CD14-positive monocyte (primary cell): ENCODE data around the gene DEPDC5. TPM values are rescaled to one million over a fixed set of nuclear protein-coding genes. Genes with fewer than 3 reads are reported as not detected.
A peak's percentile ranks its signal among the peaks of the same experiment; 100 is the strongest.

Source experiments
- DNase-seq, 3 donors: peaks; one replicate each; pipeline ENCODE4 v3.0.0-alpha.2; 2011 to 2022
- H2AFZ ChIP-seq: 2 replicates; pipeline ENCODE4 v1.6.0; 2012; ENCODE audit warnings: mild to moderate bottlenecking, low read depth, low read length, inconsistent platforms; ENCODE audit not compliant: insufficient read depth, poor library complexity, severe bottlenecking
- H3K27ac ChIP-seq, 2 donors: 1 replicate in 1 of 2; 2 replicates in 1 of 2; pipeline ENCODE4 v1.5.1; 2012 to 2013; ENCODE audit warnings: low read length in 2 of 2, control low read depth in 1 of 2, inconsistent platforms in 1 of 2, low read depth in 1 of 2, mild to moderate bottlenecking in 1 of 2
- H3K27me3 ChIP-seq, 2 donors: one replicate each; pipeline versions ENCODE4 v1.6.0 to v1.6.1; 2011 to 2013; ENCODE audit warnings: low read length in 2 of 2; ENCODE audit not compliant: control insufficient read depth in 2 of 2, insufficient read depth in 2 of 2
- H3K36me3 ChIP-seq, 2 donors: replicated peaks in 1 of 2; 1 replicate in 1 of 2; 2 replicates in 1 of 2; pipeline versions ENCODE4 v1.5.1 to v1.6.1; 2012 to 2013; ENCODE audit warnings: low read length in 2 of 2, control low read depth in 1 of 2, inconsistent platforms in 1 of 2, mild to moderate bottlenecking in 1 of 2; ENCODE audit not compliant: insufficient read depth in 2 of 2, control insufficient read depth in 1 of 2
- H3K4me1 ChIP-seq, 2 donors: 1 replicate in 1 of 2; 2 replicates in 1 of 2; pipeline versions ENCODE4 v1.5.1 to v1.6.1; 2012 to 2013; ENCODE audit warnings: low read length in 2 of 2, control low read depth in 1 of 2, inconsistent platforms in 1 of 2, mild to moderate bottlenecking in 1 of 2, moderate library complexity in 1 of 2; ENCODE audit not compliant: insufficient read depth in 2 of 2, control insufficient read depth in 1 of 2
- H3K4me2 ChIP-seq: replicated peaks from 2 replicates; pipeline ENCODE3; 2012; ENCODE audit warnings: low read length, moderate library complexity, mild to moderate bottlenecking; ENCODE audit not compliant: poor library complexity, severe bottlenecking; ENCODE audit errors: extremely low read depth
- H3K4me3 ChIP-seq, 3 experiments: fragments of 200-600 bp in 1 of 3; sonication (generic) in 1 of 3; replicated peaks in 1 of 3; 1 replicate in 2 of 3; 2 replicates in 1 of 3; pipeline ENCODE4 v1.5.1; 2011 to 2013; ENCODE audit warnings: low read length in 3 of 3, mild to moderate bottlenecking in 3 of 3, control low read depth in 2 of 3, low read depth in 2 of 3, inconsistent platforms in 1 of 3, moderate library complexity in 1 of 3
- H3K79me2 ChIP-seq: 2 replicates; pipeline ENCODE4 v1.6.0; 2012; ENCODE audit warnings: mild to moderate bottlenecking, control low read depth, inconsistent platforms, low read length, moderate library complexity; ENCODE audit not compliant: insufficient read depth
- H3K9ac ChIP-seq: 2 replicates; pipeline ENCODE4 v1.6.0; 2017; ENCODE audit warnings: low read length, mild to moderate bottlenecking; ENCODE audit not compliant: insufficient read depth, poor library complexity, severe bottlenecking
- H3K9me3 ChIP-seq, 2 donors: replicated peaks in 1 of 2; 1 replicate in 1 of 2; 2 replicates in 1 of 2; pipeline versions ENCODE4 v1.5.1 to v1.6.1; 2012 to 2013; ENCODE audit warnings: low read length in 2 of 2, control low read depth in 1 of 2; ENCODE audit not compliant: control insufficient read depth in 1 of 2, insufficient read depth in 1 of 2
- H4K20me1 ChIP-seq: 2 replicates; pipeline ENCODE4 v1.6.0; 2012; ENCODE audit warnings: mild to moderate bottlenecking, low read length, control low read depth, moderate library complexity; ENCODE audit not compliant: insufficient read depth
- H3K27ac Mint-ChIP-seq, 7 donors: one replicate each; pipeline ENCODE4 v1.8.0; 2020; ENCODE audit warnings: mild to moderate bottlenecking in 7 of 7, mixed read lengths in 7 of 7, moderate library complexity in 6 of 7, inconsistent platforms in 2 of 7
- H3K27me3 Mint-ChIP-seq, 3 donors: one replicate each; pipeline ENCODE4 v1.8.0; 2021 to 2022; ENCODE audit warnings: low read depth in 3 of 3, mild to moderate bottlenecking in 3 of 3, mixed read lengths in 3 of 3, moderate library complexity in 3 of 3, inconsistent platforms in 1 of 3
- H3K36me3 Mint-ChIP-seq, 2 donors: one replicate each; pipeline ENCODE4 v1.8.0; 2020; ENCODE audit warnings: mixed read lengths in 2 of 2, inconsistent platforms in 1 of 2, mild to moderate bottlenecking in 1 of 2
- H3K4me1 Mint-ChIP-seq: one replicate; pipeline ENCODE4 v1.8.0; 2020; ENCODE audit warnings: mild to moderate bottlenecking, mixed read lengths
- H3K4me3 Mint-ChIP-seq, 2 donors: one replicate each; pipeline ENCODE4 v1.8.0; 2020; ENCODE audit warnings: mild to moderate bottlenecking in 2 of 2, mixed read lengths in 2 of 2, moderate library complexity in 1 of 2
- H3K9me3 Mint-ChIP-seq, 7 donors: one replicate each; pipeline ENCODE4 v1.8.0; 2020 to 2022; ENCODE audit warnings: mixed read lengths in 7 of 7, mild to moderate bottlenecking in 6 of 7, moderate library complexity in 6 of 7, inconsistent platforms in 2 of 7
- CTCF ChIP-seq: fragments of 200-600 bp; IDR thresholded peaks from one replicate; pipeline ENCODE4 v1.8.0; 2022; ENCODE audit warnings: antibody characterized with exemption, mild to moderate bottlenecking
- WGBS: methylation state at CpG from one replicate; pipeline ENCODE4 v1.1.5; 2013; ENCODE audit warnings: missing lambda C conversion rate; ENCODE audit not compliant: insufficient coverage; 5-methylcytosine and 5-hydroxymethylcytosine counted together
- intact Hi-C, 2 donors: fragments of 100-400 bp; cut with micrococcal nuclease; formaldehyde crosslinking; loops; one replicate each; pipeline versions ENCODE4 v1.15.0 to v1.15.1; 2023
- polyA plus RNA-seq, 3 donors: library from polyadenylated mRNA; depleted of rRNA in 1 of 3; unstranded in 2 of 3; stranded (reverse) in 1 of 3; fragments of 300-500 nt in 2 of 3; fragments of >200 nt in 1 of 3; fragmentation: Illumina TruSeq in 2 of 3; gene quantifications; 1 replicate in 2 of 3; 2 replicates in 1 of 3; pipeline ENCODE4 v1.2.3, GENCODE V29; 2012 to 2021

Gene DEPDC5
- polyA plus RNA-seq, 3 donors: 2.2 to 19.5 (median 4.1) TPM

GRCh38 chr22:31773416-31773815 is 19.6 kb downstream of the DEPDC5 start:
- no peak overlapping the region for H2AFZ ChIP-seq
- no peak overlapping the region for H3K9ac ChIP-seq
- TF ChIP-seq CTCF: no peak
- no peak overlapping the region for H3K4me3 ChIP-seq
- H3K4me3 Mint-ChIP-seq: no peak overlapping the region
- H3K4me1 Mint-ChIP-seq: no peaks in the 10 kb centered on the region
- peak overlapping the region in 1 of 7 donors; percentile 30 for H3K27ac Mint-ChIP-seq
- H3K9me3 Mint-ChIP-seq: no peaks in the 10 kb centered on the region
- H3K36me3 ChIP-seq: peaks cover 72 to 97% of the 10 kb centered on the region in 2 donors
- no peaks in the 10 kb centered on the region for H3K27me3 ChIP-seq
- no peaks in the 10 kb centered on the region for H4K20me1 ChIP-seq
- H3K4me1 ChIP-seq: no peaks in the 10 kb centered on the region
- peaks cover 64 to 96% of the 10 kb centered on the region in 2 donors for H3K36me3 Mint-ChIP-seq
- peaks cover 0 to 2% (median 0%) of the 10 kb centered on the region in 3 donors for H3K27me3 Mint-ChIP-seq
- no peak overlapping the region for H3K27ac ChIP-seq
- no peak for DNase-seq
- no peak overlapping the region for H3K4me2 ChIP-seq
- H3K79me2 ChIP-seq: no peaks in the 10 kb centered on the region
- no peaks in the 10 kb centered on the region for H3K9me3 ChIP-seq
- intact Hi-C loops: no loop called here
- WGBS: 100% methylated on average over 1 of the region's 5 CpGs

GRCh38 chr22:31776231-31776630 is 22.4 kb downstream of the DEPDC5 start:
- TF ChIP-seq CTCF: no peak
- no peaks in the 10 kb centered on the region for H3K27me3 ChIP-seq
- no peak for DNase-seq
- H4K20me1 ChIP-seq: no peaks in the 10 kb centered on the region
- peaks cover 73 to 95% of the 10 kb centered on the region in 2 donors for H3K36me3 ChIP-seq
- Mint-ChIP-seq H3K36me3 (peaks cover 62 to 94% of the 10 kb centered on the region in 2 donors), H3K27me3 (peaks cover 0 to 5% (median 0%) of the 10 kb centered on the region in 3 donors), H3K9me3 (no peaks in the 10 kb centered on the region), H3K27ac (peak overlapping the region in 1 of 7 donors; percentile 48), H3K4me3 (no peak overlapping the region), H3K4me1 (no peaks in the 10 kb centered on the region)
- intact Hi-C loops: no loop called here
- H3K79me2 ChIP-seq: no peaks in the 10 kb centered on the region
- no peak overlapping the region for H3K27ac ChIP-seq
- no peaks in the 10 kb centered on the region for H3K9me3 ChIP-seq
- no CpG with 5 or more reads among the region's 4 CpGs for WGBS
- no peak overlapping the region for H2AFZ ChIP-seq
- H3K9ac ChIP-seq: no peak overlapping the region
- H3K4me1 ChIP-seq: no peaks in the 10 kb centered on the region
- no peak overlapping the region for H3K4me2 ChIP-seq
- no peak overlapping the region for H3K4me3 ChIP-seq
